ENCODE results near the gene SELENOH. TPM values are rescaled to one million over a fixed set of nuclear protein-coding genes. Genes with fewer than 3 reads are reported as not detected.

Gene SELENOH
- polyA plus RNA-seq, 1 experiment = 104 TPM

DNA sequence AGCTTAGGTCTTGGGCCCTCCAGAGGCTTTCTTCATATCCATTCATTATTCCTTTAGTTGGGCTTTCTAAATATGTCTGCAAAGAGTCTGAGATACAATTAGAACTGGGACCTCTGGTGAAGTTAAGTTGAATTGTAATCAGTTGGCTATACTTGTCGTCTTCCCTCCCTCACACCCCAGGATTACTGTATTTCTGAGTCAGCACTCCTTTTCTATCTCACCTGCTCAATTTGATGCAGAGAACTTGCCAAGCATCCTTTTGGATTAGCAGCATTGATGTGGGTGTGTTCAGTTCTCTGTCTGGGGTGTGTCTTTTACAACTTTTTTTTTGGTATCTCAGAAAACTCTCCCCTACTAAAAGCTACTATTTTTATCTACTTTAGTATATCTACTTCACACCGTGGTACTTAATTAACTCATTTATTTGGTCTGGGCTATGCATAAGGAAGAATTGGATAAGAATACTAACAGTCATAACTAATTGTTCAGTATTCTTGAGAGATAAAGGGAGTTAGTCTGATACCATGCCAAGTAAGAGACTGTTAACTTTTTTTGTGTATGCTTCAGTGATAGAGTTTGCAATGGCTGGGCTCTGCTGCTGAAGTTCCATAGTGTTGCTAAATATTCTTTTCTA, 35.4 kb downstream of the SELENOH start:
- no peak overlapping the region for H3K4me3 ChIP-seq (ENCODE audit: low read depth, low read length)
- CTCF ChIA-PET = interaction anchor here (1.0 to 8.9 kb wide), 4 partner anchors 13 to 747 kb away, joined by 3 to 79 read pairs (median 6); partner anchors contain the start of gene CTNND1
- POLR2A ChIA-PET = interaction anchor here (0.9 to 1.6 kb wide), 4 partner anchors 10 to 36 kb away, joined by 4 to 5 read pairs (median 4); partner anchors contain the start of genes CTNND1 and SELENOH
- H3K27ac ChIP-seq (ENCODE audit: low read depth, low read length) = peak overlapping the region; percentile 55
- TF ChIP-seq, protein P1, sequence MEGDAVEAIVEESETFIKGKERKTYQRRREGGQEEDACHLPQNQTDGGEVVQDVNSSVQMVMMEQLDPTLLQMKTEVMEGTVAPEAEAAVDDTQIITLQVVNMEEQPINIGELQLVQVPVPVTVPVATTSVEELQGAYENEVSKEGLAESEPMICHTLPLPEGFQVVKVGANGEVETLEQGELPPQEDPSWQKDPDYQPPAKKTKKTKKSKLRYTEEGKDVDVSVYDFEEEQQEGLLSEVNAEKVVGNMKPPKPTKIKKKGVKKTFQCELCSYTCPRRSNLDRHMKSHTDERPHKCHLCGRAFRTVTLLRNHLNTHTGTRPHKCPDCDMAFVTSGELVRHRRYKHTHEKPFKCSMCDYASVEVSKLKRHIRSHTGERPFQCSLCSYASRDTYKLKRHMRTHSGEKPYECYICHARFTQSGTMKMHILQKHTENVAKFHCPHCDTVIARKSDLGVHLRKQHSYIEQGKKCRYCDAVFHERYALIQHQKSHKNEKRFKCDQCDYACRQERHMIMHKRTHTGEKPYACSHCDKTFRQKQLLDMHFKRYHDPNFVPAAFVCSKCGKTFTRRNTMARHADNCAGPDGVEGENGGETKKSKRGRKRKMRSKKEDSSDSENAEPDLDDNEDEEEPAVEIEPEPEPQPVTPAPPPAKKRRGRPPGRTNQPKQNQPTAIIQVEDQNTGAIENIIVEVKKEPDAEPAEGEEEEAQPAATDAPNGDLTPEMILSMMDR (IDR thresholded peaks at IDR 0.05; ENCODE audit: low read depth, low read length) = no peak
- no peaks in the 10 kb centered on the region for H3K9me3 ChIP-seq (ENCODE audit: control insufficient read depth, insufficient read depth, low read length)
- no peak for DNase-seq (ENCODE audit: low read depth, low spot score)
- H3K27me3 ChIP-seq (ENCODE audit: control insufficient read depth, insufficient read depth, low read length) = no peaks in the 10 kb centered on the region

DNA sequence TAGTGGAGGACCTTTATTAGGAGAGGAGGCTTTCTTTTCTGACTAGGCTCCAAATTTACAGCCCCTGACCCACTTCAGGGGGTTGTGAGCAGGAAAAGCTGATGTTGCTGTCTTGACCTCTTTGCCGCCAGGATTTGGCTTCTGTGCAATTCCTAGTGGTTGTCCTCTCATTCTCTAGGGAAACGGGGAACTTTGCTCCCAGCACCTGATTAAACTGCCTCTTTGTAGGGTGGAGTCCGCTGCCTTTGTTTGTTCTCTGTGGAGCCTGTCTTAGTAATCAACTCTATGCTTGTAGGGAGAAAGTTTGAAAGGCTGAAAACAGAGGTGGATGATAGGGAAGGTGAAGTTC, 36.7 kb downstream of the SELENOH start:
- ChIA-PET CTCF (interaction anchor here (0.7 to 8.9 kb wide), 6 partner anchors 13 to 27 kb away, joined by 3 to 79 read pairs (median 4); partner anchors contain the start of genes BTBD18 and CTNND1), POLR2A (interaction anchor here (1.1 to 1.9 kb wide), 5 partner anchors 12 to 251 kb away, joined by 5 to 13 read pairs (median 12); partner anchors contain the start of genes CTNND1 and SELENOH)
- Histone ChIP-seq H3K9me3 (ENCODE audit: control insufficient read depth, insufficient read depth, low read length) (no peaks in the 10 kb centered on the region), H3K27ac (ENCODE audit: low read depth, low read length) (peak overlapping the region; percentile 95), H3K4me3 (ENCODE audit: low read depth, low read length) (peak overlapping the region; percentile 10), H3K27me3 (ENCODE audit: control insufficient read depth, insufficient read depth, low read length) (no peaks in the 10 kb centered on the region)
- TF ChIP-seq, protein P1 (IDR thresholded peaks at IDR 0.05; ENCODE audit: low read depth, low read length) = no peak
- no peak for DNase-seq (ENCODE audit: low read depth, low spot score)

DNA sequence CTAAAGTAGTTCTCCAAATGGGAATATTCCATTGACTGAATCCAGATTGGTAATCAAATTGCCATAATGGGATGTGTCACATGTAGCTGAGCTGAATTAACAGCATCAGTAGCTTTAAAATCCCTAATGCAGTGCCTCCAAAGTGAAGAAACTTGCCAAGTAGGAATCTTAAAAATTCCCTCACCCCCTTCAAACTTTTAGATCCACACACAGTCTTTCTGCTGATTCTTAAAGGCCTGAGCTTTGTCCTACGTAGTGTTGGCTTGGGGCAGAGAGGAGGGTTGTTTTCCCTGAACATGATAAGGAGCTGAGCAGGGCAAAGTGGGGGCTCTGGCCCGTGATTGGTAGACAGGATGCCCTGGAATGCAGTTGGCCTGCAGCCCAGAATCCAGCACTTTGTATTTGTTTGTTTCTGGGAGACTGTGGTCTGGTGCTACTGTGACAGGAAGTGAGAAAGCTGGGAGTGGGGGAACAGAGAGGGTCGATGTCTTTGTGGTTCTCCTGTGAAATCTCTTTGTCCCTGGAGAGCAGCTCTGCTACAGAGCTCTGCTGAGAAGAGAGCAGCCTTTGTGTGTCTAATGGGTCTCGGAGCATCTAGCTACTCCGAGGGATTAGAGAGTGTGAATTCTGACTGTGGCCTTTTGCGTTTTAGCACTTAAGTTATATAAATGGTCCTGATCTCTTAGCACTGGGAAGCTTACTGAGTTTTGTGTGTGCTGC, 37.2 kb downstream of the SELENOH start:
- peak overlapping the region; percentile 10 for H3K4me3 ChIP-seq (ENCODE audit: low read depth, low read length)
- no peaks in the 10 kb centered on the region for H3K27me3 ChIP-seq (ENCODE audit: control insufficient read depth, insufficient read depth, low read length)
- peak overlapping the region; percentile 95 for H3K27ac ChIP-seq (ENCODE audit: low read depth, low read length)
- DNase-seq (ENCODE audit: low read depth, low spot score) = peak; percentile 95
- CTCF ChIA-PET = interaction anchor here (0.6 to 8.9 kb wide), 8 partner anchors 11 to 29 kb away, joined by 3 to 79 read pairs (median 4); partner anchors contain the start of genes BTBD18 and CTNND1
- TF ChIP-seq, protein P1 (IDR thresholded peaks at IDR 0.05; ENCODE audit: low read depth, low read length) = no peak
- no peaks in the 10 kb centered on the region for H3K9me3 ChIP-seq (ENCODE audit: control insufficient read depth, insufficient read depth, low read length)
- POLR2A ChIA-PET = interaction anchor here (0.7 to 1.9 kb wide), 6 partner anchors 12 to 251 kb away, joined by 3 to 13 read pairs (median 9); partner anchors contain the start of genes CTNND1 and SELENOH

DNA sequence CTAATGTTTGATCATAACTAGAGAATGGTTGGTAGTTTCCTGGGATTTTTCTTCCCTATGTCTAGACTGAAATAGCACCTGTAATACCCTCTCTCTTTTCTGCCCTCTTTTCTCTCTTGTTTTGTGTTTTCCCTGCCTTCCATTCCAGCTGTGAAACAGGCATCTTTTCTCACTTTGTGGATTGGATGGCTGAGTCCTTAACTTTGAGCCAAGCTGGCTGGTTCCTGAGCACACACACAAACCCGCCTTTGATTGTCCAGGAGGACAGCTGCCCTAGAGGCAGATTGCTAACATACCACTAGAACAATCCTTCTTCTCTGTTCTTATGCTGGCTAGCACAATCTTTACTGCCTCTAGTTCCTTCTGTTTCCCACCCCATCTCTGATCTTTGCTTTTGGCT, 38.0 kb downstream of the SELENOH start:
- TF ChIP-seq, protein P1 (IDR thresholded peaks at IDR 0.05; ENCODE audit: low read depth, low read length) = peak; percentile 21; the same call in 1 of the 2 replicates
- Histone ChIP-seq H3K27ac (ENCODE audit: low read depth, low read length) (no peak overlapping the region), H3K4me3 (ENCODE audit: low read depth, low read length) (no peak overlapping the region), H3K9me3 (ENCODE audit: control insufficient read depth, insufficient read depth, low read length) (no peaks in the 10 kb centered on the region), H3K27me3 (ENCODE audit: control insufficient read depth, insufficient read depth, low read length) (no peaks in the 10 kb centered on the region)
- ChIA-PET POLR2A (interaction anchor here (0.6 to 1.9 kb wide), 5 partner anchors 14 to 250 kb away, joined by 3 to 13 read pairs (median 12); partner anchors contain the start of genes CTNND1 and SELENOH), CTCF (interaction anchor here (0.6 to 8.9 kb wide), 5 partner anchors 10 to 28 kb away, joined by 3 to 79 read pairs (median 4); no protein-coding TSS in a partner anchor)
- no peak for DNase-seq (ENCODE audit: low read depth, low spot score)
